Loucy (cell line): ENCODE measurements around the gene SUPT4H1.

ENCODE experiments used
- H2AFZ ChIP-seq: fragments of 200-600 bp; sonication (generic); 2 replicates; pipeline ENCODE4 v1.6.0; 2016; ENCODE audit warnings: antibody characterized with exemption, mild to moderate bottlenecking, low read length, moderate library complexity
- H3F3A ChIP-seq: fragments of 200-600 bp; 2 replicates; pipeline ENCODE4 v1.6.0; 2016; ENCODE audit warnings: antibody characterized with exemption, low read depth, mild to moderate bottlenecking
- H3K27me3 ChIP-seq: fragments of 200-600 bp; sonication (generic); 2 replicates; pipeline ENCODE4 v1.6.1; 2014; ENCODE audit warnings: low read length, mild to moderate bottlenecking; ENCODE audit not compliant: insufficient read depth, poor library complexity, severe bottlenecking
- H3K36me3 ChIP-seq: fragments of 200-600 bp; sonication (generic); 2 replicates; pipeline ENCODE4 v1.6.1; 2016; ENCODE audit warnings: low read length; ENCODE audit not compliant: insufficient read depth
- H3K4me1 ChIP-seq: fragments of 200-600 bp; sonication (generic); 2 replicates; pipeline ENCODE4 v1.5.1; 2014; ENCODE audit warnings: low read length, mild to moderate bottlenecking; ENCODE audit not compliant: insufficient read depth, poor library complexity, severe bottlenecking
- H3K4me2 ChIP-seq: fragments of 200-600 bp; sonication (generic); 2 replicates; pipeline ENCODE4 v1.6.0; 2014; ENCODE audit warnings: antibody characterized with exemption, low read length, low read depth, mild to moderate bottlenecking; ENCODE audit not compliant: poor library complexity, severe bottlenecking
- H3K4me3 ChIP-seq: fragments of 200-600 bp; sonication (generic); 2 replicates; pipeline ENCODE4 v1.5.1; 2014; ENCODE audit warnings: low read length, mild to moderate bottlenecking, mixed read lengths; ENCODE audit not compliant: poor library complexity, severe bottlenecking
- H3K79me2 ChIP-seq: fragments of 200-600 bp; sonication (generic); 2 replicates; pipeline ENCODE4 v1.6.1; 2014; ENCODE audit warnings: low read length; ENCODE audit not compliant: insufficient read depth
- H3K9ac ChIP-seq: fragments of 200-600 bp; sonication (generic); 2 replicates; pipeline ENCODE4 v1.6.0; 2014; ENCODE audit warnings: mild to moderate bottlenecking, low read depth, low read length, moderate library complexity; ENCODE audit not compliant: poor library complexity, severe bottlenecking
- H3K9me2 ChIP-seq: fragments of 200-600 bp; sonication (generic); replicated peaks from 2 replicates; pipeline ENCODE4 v1.6.1; 2016; ENCODE audit warnings: low read depth, low read length, mixed read lengths
- H3K9me3 ChIP-seq: fragments of 200-600 bp; sonication (generic); 2 replicates; pipeline ENCODE4 v1.6.1; 2014; ENCODE audit warnings: mild to moderate bottlenecking, antibody characterized with exemption, low read length, low read depth; ENCODE audit not compliant: insufficient read depth
- H4K20me1 ChIP-seq: fragments of 200-600 bp; sonication (generic); 2 replicates; pipeline ENCODE4 v1.6.0; 2014; ENCODE audit warnings: antibody characterized with exemption, low read length, mild to moderate bottlenecking; ENCODE audit not compliant: insufficient read depth, poor library complexity, severe bottlenecking
- CTCF ChIP-seq: fragments of 200-600 bp; sonication (generic); conservative IDR thresholded peaks from 2 replicates; pipeline ENCODE4 v1.5.1; 2014; ENCODE audit warnings: mild to moderate bottlenecking, antibody characterized with exemption, low read length
- EZH2phosphoT487 ChIP-seq: fragments of 200-600 bp; IDR thresholded peaks from 2 replicates; pipeline ENCODE4 v1.6.1; 2018; ENCODE audit warnings: antibody characterized with exemption, mild to moderate bottlenecking, moderate library complexity, borderline replicate concordance

Gene SUPT4H1

GRCh38 chr17:58302919-58303585 lies 48.9 kb downstream of the SUPT4H1 start:
- no peak for TF ChIP-seq CTCF
- no peaks in the 10 kb centered on the region for H3K4me1 ChIP-seq
- no peak overlapping the region for H3K9ac ChIP-seq
- no peaks in the 10 kb centered on the region for H3F3A ChIP-seq
- H3K27me3 ChIP-seq = no peaks in the 10 kb centered on the region
- no peaks in the 10 kb centered on the region for H4K20me1 ChIP-seq
- H3K79me2 ChIP-seq = no peaks in the 10 kb centered on the region
- H3K36me3 ChIP-seq = peaks cover 24% of the 10 kb centered on the region; the same call in 1 of the 2 replicates
- no peak overlapping the region for H2AFZ ChIP-seq
- no peaks in the 10 kb centered on the region for H3K9me2 ChIP-seq
- H3K9me3 ChIP-seq = no peaks in the 10 kb centered on the region
- H3K4me3 ChIP-seq = no peak overlapping the region
- H3K4me2 ChIP-seq = no peak overlapping the region

DNA sequence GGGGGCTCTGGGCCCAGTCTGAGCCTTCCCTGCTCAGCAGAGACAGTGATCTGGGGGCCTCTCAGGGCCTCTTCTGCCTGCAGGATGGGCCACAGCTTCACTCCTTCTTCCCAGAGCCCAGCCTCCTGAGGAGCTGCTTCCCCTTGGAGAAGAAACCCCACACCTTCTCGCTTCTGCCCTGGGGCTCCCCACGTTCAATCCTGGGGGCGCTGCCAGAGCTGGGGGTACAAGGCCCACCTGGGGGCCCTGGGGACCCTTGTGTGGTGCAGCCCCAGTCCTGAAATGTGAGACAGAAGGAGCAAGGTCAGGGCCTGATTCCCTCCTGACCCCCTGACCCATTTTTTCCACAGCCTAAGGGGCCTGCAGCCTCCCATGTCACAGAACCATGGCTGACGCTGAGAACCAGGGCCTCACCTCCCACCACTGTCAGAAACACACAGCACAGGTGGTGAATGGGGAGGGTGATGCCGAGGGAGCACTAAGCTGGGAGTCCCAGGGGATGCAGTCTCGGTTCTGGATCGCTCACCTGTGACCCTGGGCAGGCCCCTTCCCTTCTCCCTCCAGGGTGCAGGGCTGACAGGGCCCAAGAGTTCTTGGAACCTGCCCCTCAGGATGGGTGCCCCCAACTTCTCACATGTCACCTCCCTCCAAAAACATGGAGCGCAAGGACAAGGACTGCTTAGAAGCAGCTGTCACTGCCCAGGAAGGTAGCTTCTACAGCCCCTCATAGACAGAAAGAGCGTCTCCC lies 49.7 kb downstream of the SUPT4H1 start:
- H3K4me1 ChIP-seq = no peaks in the 10 kb centered on the region
- H3K36me3 ChIP-seq = peaks cover 17% of the 10 kb centered on the region; the same call in 1 of the 2 replicates
- TF ChIP-seq EZH2phosphoT487 (no peak), CTCF (no peak)
- H3K79me2 ChIP-seq = no peaks in the 10 kb centered on the region
- no peaks in the 10 kb centered on the region for H3K27me3 ChIP-seq
- no peak overlapping the region for H2AFZ ChIP-seq
- H3K9ac ChIP-seq = no peak overlapping the region
- no peak overlapping the region for H3K4me2 ChIP-seq
- no peak overlapping the region for H3K4me3 ChIP-seq
- no peaks in the 10 kb centered on the region for H4K20me1 ChIP-seq
- H3K9me2 ChIP-seq = no peaks in the 10 kb centered on the region
- H3F3A ChIP-seq = no peaks in the 10 kb centered on the region
- no peaks in the 10 kb centered on the region for H3K9me3 ChIP-seq

DNA sequence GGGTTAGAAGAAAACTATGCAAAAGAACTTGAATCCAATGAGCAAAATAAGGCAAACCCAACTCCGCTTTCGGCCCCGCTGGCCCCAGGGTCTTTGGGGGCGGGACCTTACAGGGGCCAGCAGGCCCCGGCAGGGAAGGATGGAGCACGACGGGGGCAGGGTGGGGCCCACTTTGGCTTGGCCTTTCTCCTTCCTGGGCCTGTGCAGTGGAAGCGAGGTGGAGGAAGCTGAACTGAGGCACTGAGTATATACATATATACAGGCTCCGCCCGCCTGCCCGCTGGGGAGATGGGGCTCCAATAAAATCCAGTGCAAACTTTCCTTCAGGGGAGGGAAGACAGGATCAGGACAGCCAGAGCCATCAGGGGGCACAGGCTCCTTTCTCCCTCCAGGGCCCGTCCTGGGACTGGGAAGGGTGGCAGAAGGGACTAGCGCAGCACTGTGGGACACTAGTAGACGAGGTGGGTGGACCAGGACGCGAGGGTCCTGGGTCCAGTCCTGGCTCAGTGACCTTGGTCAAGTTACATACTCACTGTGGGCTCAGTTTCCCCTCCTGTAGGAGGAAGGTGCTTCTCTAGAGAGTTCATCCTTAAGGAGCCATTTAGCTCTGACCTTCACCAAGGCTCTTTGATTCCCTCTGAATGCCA lies 50.4 kb downstream of the SUPT4H1 start:
- Histone ChIP-seq H3K4me3 (no peak overlapping the region), H3K4me1 (no peaks in the 10 kb centered on the region), H2AFZ (no peak overlapping the region), H3K9ac (no peak overlapping the region), H4K20me1 (no peaks in the 10 kb centered on the region), H3K4me2 (no peak overlapping the region), H3K79me2 (no peaks in the 10 kb centered on the region), H3K9me3 (no peaks in the 10 kb centered on the region), H3F3A (no peaks in the 10 kb centered on the region), H3K27me3 (no peaks in the 10 kb centered on the region), H3K9me2 (no peaks in the 10 kb centered on the region), H3K36me3 (peaks cover 14% of the 10 kb centered on the region; the same call in 1 of the 2 replicates)
- TF ChIP-seq CTCF (no peak), EZH2phosphoT487 (no peak)
